A549 (cell line): ENCODE results near the gene CCL2. TPM values are rescaled to one million over a fixed set of nuclear protein-coding genes. Genes with fewer than 3 reads are reported as not detected.

Experiments used
- ATAC-seq, 2 experiments: fragments of 200-7000 bp in 1 of 2; fragments of >200 bp in 1 of 2; cut with Nextera tagmentation in 1 of 2; cut with Tn5 transposase in 1 of 2; 3 replicates each; pipeline versions ENCODE4 v1.8.0 to v1.9.1; 2018 to 2020; ENCODE audit warnings: mild to moderate bottlenecking in 1 of 2, moderate library complexity in 1 of 2
- CTCF ChIA-PET: fragments of 300-600 bp; sonication (Branson Sonifier 250); formaldehyde crosslinking; extraction: SDS; loops from one replicate; lab custom pipeline; 2021; ENCODE audit warnings: antibody characterized with exemption, inconsistent platforms; lab: Yijun Ruan, JAX
- POLR2A ChIA-PET: fragments of 350-600 bp; formaldehyde crosslinking; extraction: SDS; loops from one replicate; lab custom pipeline; 2021; ENCODE audit warnings: antibody characterized with exemption, inconsistent platforms; lab: Yijun Ruan, JAX
- DNase-seq, 2 experiments: peaks; one replicate each; pipeline versions ENCODE4 v3.0.0 to v3.0.0-alpha.2; 2011 to 2016; ENCODE audit warnings: low read depth in 1 of 2, low spot score in 1 of 2
- FAIRE-seq: peaks from 2 replicates; lab custom pipeline; 2011; peaks lifted over from hg19 to GRCh38; lab: Jason Lieb, UNC
- H3K27ac ChIP-seq, 2 experiments: fragments of >200 bp; sonication (Bioruptor Twin); formaldehyde crosslinking; 3 replicates each; pipeline ENCODE4 v1.5.1; 2016 to 2017
- H3K4me1 ChIP-seq: fragments of >200 bp; sonication (Bioruptor Twin); formaldehyde crosslinking; 3 replicates; pipeline ENCODE4 v1.6.1; 2016
- H3K4me2 ChIP-seq: fragments of >200 bp; sonication (Bioruptor Twin); formaldehyde crosslinking; 3 replicates; pipeline ENCODE4 v1.6.1; 2016
- H3K4me3 ChIP-seq: fragments of >200 bp; sonication (Bioruptor Twin); formaldehyde crosslinking; 3 replicates; pipeline ENCODE4 v1.5.1; 2016
- H3K9me3 ChIP-seq: fragments of >200 bp; sonication (Bioruptor Twin); formaldehyde crosslinking; 3 replicates; pipeline ENCODE4 v1.6.1; 2016
- CHD2 ChIP-seq: fragments of 150-350 bp; IDR thresholded peaks from 2 replicates; pipeline ENCODE4 v1.6.1; 2014; ENCODE audit warnings: low read length; ENCODE audit not compliant: partially characterized antibody
- CHD4 ChIP-seq: fragments of 200-600 bp; sonication (generic); IDR thresholded peaks from 2 replicates; pipeline ENCODE4 v1.6.1; 2016; ENCODE audit warnings: antibody characterized with exemption, mild to moderate bottlenecking, borderline replicate concordance
- E2F6 ChIP-seq: IDR thresholded peaks from 2 replicates; pipeline ENCODE4 v1.6.1; 2012; ENCODE audit warnings: low read depth, borderline replicate concordance
- EHF ChIP-seq: fragments of 250-450 bp; sonication (Bioruptor Pico); IDR thresholded peaks from 2 replicates; pipeline ENCODE4 v1.5.0; 2020; ENCODE audit warnings: mild to moderate bottlenecking
- EP300 ChIP-seq, 2 experiments: fragments of >200 bp; sonication (Bioruptor Twin); formaldehyde crosslinking; IDR thresholded peaks; 2 replicates in 1 of 2; 3 replicates in 1 of 2; pipeline ENCODE4 v1.6.1; 2016 to 2017
- ESRRA ChIP-seq: fragments of 150-350 bp; IDR thresholded peaks from 2 replicates; pipeline ENCODE4 v1.6.1; 2014; ENCODE audit warnings: mild to moderate bottlenecking, low read length, borderline replicate concordance
- FOSL2 ChIP-seq, 2 experiments: fragments of 450-650 bp in 1 of 2; fragments of >200 bp in 1 of 2; sonication (Bioruptor Twin) in 1 of 2; formaldehyde crosslinking; IDR thresholded peaks; 2 replicates each; pipeline versions ENCODE4 v1.5.0 to v1.6.1; 2016 to 2020; ENCODE audit warnings: mild to moderate bottlenecking in 1 of 2, moderate library complexity in 1 of 2
- FOXS1 ChIP-seq: fragments of 250-450 bp; sonication (Bioruptor Pico); IDR thresholded peaks from 2 replicates; pipeline ENCODE4 v1.5.0; 2020; ENCODE audit warnings: mild to moderate bottlenecking, moderate library complexity
- HDAC2 ChIP-seq: fragments of 200-600 bp; sonication (generic); IDR thresholded peaks from 2 replicates; pipeline ENCODE4 v1.6.1; 2016
- HOXA7 ChIP-seq: fragments of 250-450 bp; sonication (Bioruptor Pico); IDR thresholded peaks from 2 replicates; pipeline ENCODE4 v1.5.0; 2020; ENCODE audit warnings: mild to moderate bottlenecking, moderate library complexity
- HOXB5 ChIP-seq: fragments of 250-450 bp; sonication (Bioruptor Pico); IDR thresholded peaks from 2 replicates; pipeline ENCODE4 v1.5.0; 2020; ENCODE audit warnings: mild to moderate bottlenecking, moderate library complexity
- JUNB ChIP-seq: fragments of >200 bp; sonication (Bioruptor Twin); formaldehyde crosslinking; IDR thresholded peaks from 2 replicates; pipeline ENCODE4 v1.6.1; 2016
- NR3C1 ChIP-seq: fragments of >200 bp; sonication (Bioruptor Twin); formaldehyde crosslinking; IDR thresholded peaks from 3 replicates; pipeline ENCODE4 v1.6.1; 2017
- RAD21 ChIP-seq, 2 experiments: fragments of >200 bp in 1 of 2; sonication (Bioruptor Twin) in 1 of 2; formaldehyde crosslinking in 1 of 2; IDR thresholded peaks in 1 of 2; conservative IDR thresholded peaks in 1 of 2; 2 replicates in 1 of 2; 3 replicates in 1 of 2; pipeline ENCODE4 v1.6.1; 2012 to 2018; ENCODE audit warnings: inconsistent platforms in 1 of 2
- RARB ChIP-seq: fragments of 250-450 bp; sonication (Bioruptor Pico); IDR thresholded peaks from 2 replicates; pipeline ENCODE4 v1.8.0; 2021; ENCODE audit warnings: mild to moderate bottlenecking, moderate library complexity
- RFX5 ChIP-seq: fragments of 450-650 bp; IDR thresholded peaks from 2 replicates; pipeline ENCODE4 v1.7.1; 2014; ENCODE audit warnings: antibody characterized with exemption, mild to moderate bottlenecking, moderate library complexity
- SMC3 ChIP-seq: fragments of >200 bp; sonication (Bioruptor Twin); formaldehyde crosslinking; IDR thresholded peaks from 3 replicates; pipeline ENCODE4 v1.6.1; 2018; ENCODE audit warnings: inconsistent platforms
- TP53 ChIP-seq: fragments of 250-450 bp; sonication (Bioruptor Pico); IDR thresholded peaks from 2 replicates; pipeline ENCODE4 v1.5.0; 2021; ENCODE audit warnings: mild to moderate bottlenecking, moderate library complexity
- USF2 ChIP-seq: fragments of 450-650 bp; IDR thresholded peaks from 2 replicates; pipeline ENCODE4 v1.6.1; 2014; ENCODE audit warnings: antibody characterized with exemption
- ZNF302 ChIP-seq: fragments of 250-450 bp; sonication (Bioruptor Pico); IDR thresholded peaks from 2 replicates; pipeline ENCODE4 v1.9.0; 2021; ENCODE audit warnings: inconsistent platforms, mild to moderate bottlenecking, moderate library complexity
- WGBS: methylation state at CpG from one replicate; pipeline ENCODE4 v1.1.6; 2017; ENCODE audit errors: missing lambda C conversion rate; 5-methylcytosine and 5-hydroxymethylcytosine counted together
- polyA plus RNA-seq, 4 experiments: library from polyadenylated mRNA; depleted of rRNA in 3 of 4; stranded (reverse); fragments of >200 nt; fragmentation: RNase III in 1 of 4; extraction: RNeasy Plus Mini Kit Qiagen cat#74134 plus additional on column Dnase treatment in 1 of 4; gene quantifications; 2 replicates in 3 of 4; 3 replicates in 1 of 4; pipeline ENCODE4 v1.2.3, GENCODE V29; 2011 to 2017
- TF ChIP-seq, protein P1 (sequence below): fragments of 200-600 bp; sonication (generic); IDR thresholded peaks from 2 replicates; pipeline ENCODE4 v1.6.1; 2016; ENCODE audit warnings: antibody characterized with exemption, mild to moderate bottlenecking, moderate library complexity
- TF ChIP-seq, protein P2 (sequence below): fragments of 250-450 bp; sonication (Bioruptor Pico); IDR thresholded peaks from 2 replicates; pipeline ENCODE4 v1.5.0; 2021; ENCODE audit warnings: mild to moderate bottlenecking, moderate library complexity, borderline replicate concordance
- TF ChIP-seq, protein P3 (sequence below): fragments of >200 bp; sonication (Bioruptor Twin); formaldehyde crosslinking; IDR thresholded peaks from 3 replicates; pipeline ENCODE4 v1.6.1; 2016

The CCL2 gene
- polyA plus RNA-seq, 2 of the 4 experiments (the other 2 are of a cell fraction): 17.6 to 144 TPM

GRCh38 chr17:34257986-34258326 is 2.9 kb downstream of the CCL2 start:
- Histone ChIP-seq H3K4me1 (peaks cover 29% of the 10 kb centered on the region), H3K4me2 (no peak overlapping the region), H3K9me3 (no peaks in the 10 kb centered on the region), H3K4me3 (no peak overlapping the region), H3K27ac (no peak overlapping the region)
- DNase-seq (no peak), FAIRE-seq (no peak), ATAC-seq (no peak)
- WGBS: 85% methylated on average over 1 of the region's 1 CpG
- CTCF ChIA-PET: interaction anchor here (1.2 kb wide), 1 partner anchor 21 kb away, joined by 3 read pairs; no protein-coding TSS in a partner anchor
- TF ChIP-seq, protein P1, sequence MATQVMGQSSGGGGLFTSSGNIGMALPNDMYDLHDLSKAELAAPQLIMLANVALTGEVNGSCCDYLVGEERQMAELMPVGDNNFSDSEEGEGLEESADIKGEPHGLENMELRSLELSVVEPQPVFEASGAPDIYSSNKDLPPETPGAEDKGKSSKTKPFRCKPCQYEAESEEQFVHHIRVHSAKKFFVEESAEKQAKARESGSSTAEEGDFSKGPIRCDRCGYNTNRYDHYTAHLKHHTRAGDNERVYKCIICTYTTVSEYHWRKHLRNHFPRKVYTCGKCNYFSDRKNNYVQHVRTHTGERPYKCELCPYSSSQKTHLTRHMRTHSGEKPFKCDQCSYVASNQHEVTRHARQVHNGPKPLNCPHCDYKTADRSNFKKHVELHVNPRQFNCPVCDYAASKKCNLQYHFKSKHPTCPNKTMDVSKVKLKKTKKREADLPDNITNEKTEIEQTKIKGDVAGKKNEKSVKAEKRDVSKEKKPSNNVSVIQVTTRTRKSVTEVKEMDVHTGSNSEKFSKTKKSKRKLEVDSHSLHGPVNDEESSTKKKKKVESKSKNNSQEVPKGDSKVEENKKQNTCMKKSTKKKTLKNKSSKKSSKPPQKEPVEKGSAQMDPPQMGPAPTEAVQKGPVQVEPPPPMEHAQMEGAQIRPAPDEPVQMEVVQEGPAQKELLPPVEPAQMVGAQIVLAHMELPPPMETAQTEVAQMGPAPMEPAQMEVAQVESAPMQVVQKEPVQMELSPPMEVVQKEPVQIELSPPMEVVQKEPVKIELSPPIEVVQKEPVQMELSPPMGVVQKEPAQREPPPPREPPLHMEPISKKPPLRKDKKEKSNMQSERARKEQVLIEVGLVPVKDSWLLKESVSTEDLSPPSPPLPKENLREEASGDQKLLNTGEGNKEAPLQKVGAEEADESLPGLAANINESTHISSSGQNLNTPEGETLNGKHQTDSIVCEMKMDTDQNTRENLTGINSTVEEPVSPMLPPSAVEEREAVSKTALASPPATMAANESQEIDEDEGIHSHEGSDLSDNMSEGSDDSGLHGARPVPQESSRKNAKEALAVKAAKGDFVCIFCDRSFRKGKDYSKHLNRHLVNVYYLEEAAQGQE: no peak
- no peak for TF ChIP-seq TP53 (CRISPR knock-in tag)
- POLR2A ChIA-PET: no interaction called here

GRCh38 chr17:34259146-34259545 is 4.1 kb downstream of the CCL2 start:
- FAIRE-seq: no peak
- POLR2A ChIA-PET: no interaction called here

DNA sequence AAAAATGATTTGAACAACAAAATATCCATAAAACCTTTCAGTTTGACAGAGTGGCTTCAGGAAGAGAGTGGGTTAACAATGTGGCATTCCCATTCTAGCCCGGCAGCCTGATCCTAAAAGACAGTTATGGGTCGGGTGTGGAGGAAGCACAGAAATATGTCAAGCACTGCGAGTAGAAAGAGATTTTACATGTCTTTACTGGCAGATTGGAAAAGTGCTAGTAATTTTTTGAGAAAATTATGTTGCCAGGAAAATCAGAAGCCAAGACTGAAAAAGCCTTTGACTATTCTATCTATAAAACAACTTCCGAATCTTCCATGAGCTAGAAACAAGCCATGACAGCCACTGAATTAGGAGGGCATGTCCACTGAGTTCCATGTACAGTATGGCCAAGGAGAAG is 5.8 kb downstream of the CCL2 start:
- ChIA-PET CTCF (no interaction called here), POLR2A (no interaction called here)
- H3K9me3 ChIP-seq: no peaks in the 10 kb centered on the region
- no peak for FAIRE-seq
- H3K4me2 ChIP-seq: no peak overlapping the region
- no peak overlapping the region for H3K4me3 ChIP-seq
- H3K4me1 ChIP-seq: peaks cover 2% of the 10 kb centered on the region; the same call in 2 of the 3 replicates
- DNase-seq: no peak
- 64% methylated on average over 4 of the region's 4 CpGs for WGBS
- H3K27ac ChIP-seq: no peak overlapping the region
- ATAC-seq: no peak
- TF ChIP-seq HDAC2 (no peak), FOSL2 (IDR thresholded peaks at IDR 0.05) (no peak), FOSL2 (CRISPR knock-in tag; IDR thresholded peaks at IDR 0.05) (no peak), RARB (CRISPR knock-in tag) (no peak), EHF (CRISPR knock-in tag) (no peak), JUNB (no peak), EP300 (IDR thresholded peaks at IDR 0.05) (no peak), CHD2 (no peak), E2F6 (no peak), USF2 (no peak), TP53 (CRISPR knock-in tag) (no peak), RAD21 (conservative IDR thresholded peaks at IDR 0.05 in 1 of 2, IDR thresholded peaks at IDR 0.05 in 1 of 2) (no peak), ESRRA (no peak), RFX5 (no peak), NR3C1 (no peak), ZNF302 (CRISPR knock-in tag) (no peak)
- TF ChIP-seq, protein P2, sequence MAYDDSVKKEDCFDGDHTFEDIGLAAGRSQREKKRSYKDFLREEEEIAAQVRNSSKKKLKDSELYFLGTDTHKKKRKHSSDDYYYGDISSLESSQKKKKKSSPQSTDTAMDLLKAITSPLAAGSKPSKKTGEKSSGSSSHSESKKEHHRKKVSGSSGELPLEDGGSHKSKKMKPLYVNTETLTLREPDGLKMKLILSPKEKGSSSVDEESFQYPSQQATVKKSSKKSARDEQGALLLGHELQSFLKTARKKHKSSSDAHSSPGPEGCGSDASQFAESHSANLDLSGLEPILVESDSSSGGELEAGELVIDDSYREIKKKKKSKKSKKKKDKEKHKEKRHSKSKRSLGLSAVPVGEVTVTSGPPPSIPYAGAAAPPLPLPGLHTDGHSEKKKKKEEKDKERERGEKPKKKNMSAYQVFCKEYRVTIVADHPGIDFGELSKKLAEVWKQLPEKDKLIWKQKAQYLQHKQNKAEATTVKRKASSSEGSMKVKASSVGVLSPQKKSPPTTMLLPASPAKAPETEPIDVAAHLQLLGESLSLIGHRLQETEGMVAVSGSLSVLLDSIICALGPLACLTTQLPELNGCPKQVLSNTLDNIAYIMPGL: no peak
- TF ChIP-seq, protein P3, sequence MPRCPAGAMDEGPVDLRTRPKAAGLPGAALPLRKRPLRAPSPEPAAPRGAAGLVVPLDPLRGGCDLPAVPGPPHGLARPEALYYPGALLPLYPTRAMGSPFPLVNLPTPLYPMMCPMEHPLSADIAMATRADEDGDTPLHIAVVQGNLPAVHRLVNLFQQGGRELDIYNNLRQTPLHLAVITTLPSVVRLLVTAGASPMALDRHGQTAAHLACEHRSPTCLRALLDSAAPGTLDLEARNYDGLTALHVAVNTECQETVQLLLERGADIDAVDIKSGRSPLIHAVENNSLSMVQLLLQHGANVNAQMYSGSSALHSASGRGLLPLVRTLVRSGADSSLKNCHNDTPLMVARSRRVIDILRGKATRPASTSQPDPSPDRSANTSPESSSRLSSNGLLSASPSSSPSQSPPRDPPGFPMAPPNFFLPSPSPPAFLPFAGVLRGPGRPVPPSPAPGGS: no peak

More at GRCh38 chr17:34259146-34259545, 4.1 kb downstream of the CCL2 start:
- CTCF ChIA-PET: interaction anchor here (0.9 kb wide), 1 partner anchor 59 kb away, joined by 3 read pairs; no protein-coding TSS in a partner anchor
- no peak for TF ChIP-seq HOXA7
- no peak for TF ChIP-seq USF2
- TF ChIP-seq HDAC2: no peak
- TF ChIP-seq CHD4: no peak
- no peak for TF ChIP-seq SMC3
- TF ChIP-seq, protein P3: no peak
- TF ChIP-seq FOXS1: no peak
- no peak for TF ChIP-seq HOXB5
- DNase-seq: no peak
- H3K4me2 ChIP-seq: no peak overlapping the region
- no peak overlapping the region; a peak in 1 of 6 replicates for H3K27ac ChIP-seq
- no peaks in the 10 kb centered on the region for H3K9me3 ChIP-seq
- no peak for ATAC-seq
- no peak overlapping the region for H3K4me3 ChIP-seq
- H3K4me1 ChIP-seq: peaks cover 17% of the 10 kb centered on the region
